ENCODE results near the gene MAMLD1.

- TF ChIP-seq ZFP3 (CRISPR knock-in tag; IDR thresholded peaks at IDR 0.05) (no peak), RARB (CRISPR knock-in tag; IDR thresholded peaks at IDR 0.05) (no peak), POU6F1 (CRISPR knock-in tag; IDR thresholded peaks at IDR 0.05; ENCODE audit: borderline replicate concordance, low read depth) (no peak), PATZ1 (CRISPR knock-in tag; IDR thresholded peaks at IDR 0.05; ENCODE audit: borderline replicate concordance) (no peak), ZFP30 (CRISPR knock-in tag; IDR thresholded peaks at IDR 0.05) (no peak), ZNF8 (CRISPR knock-in tag; IDR thresholded peaks at IDR 0.05) (no peak), TCF4 (CRISPR knock-in tag; IDR thresholded peaks at IDR 0.05; ENCODE audit: borderline replicate concordance) (no peak), CREB5 (CRISPR knock-in tag; IDR thresholded peaks at IDR 0.05; ENCODE audit: low read depth) (no peak), OSR1 (CRISPR knock-in tag; IDR thresholded peaks at IDR 0.05) (no peak), GLIS3 (CRISPR knock-in tag; IDR thresholded peaks at IDR 0.05) (no peak)
- TF ChIP-seq, protein P1, sequence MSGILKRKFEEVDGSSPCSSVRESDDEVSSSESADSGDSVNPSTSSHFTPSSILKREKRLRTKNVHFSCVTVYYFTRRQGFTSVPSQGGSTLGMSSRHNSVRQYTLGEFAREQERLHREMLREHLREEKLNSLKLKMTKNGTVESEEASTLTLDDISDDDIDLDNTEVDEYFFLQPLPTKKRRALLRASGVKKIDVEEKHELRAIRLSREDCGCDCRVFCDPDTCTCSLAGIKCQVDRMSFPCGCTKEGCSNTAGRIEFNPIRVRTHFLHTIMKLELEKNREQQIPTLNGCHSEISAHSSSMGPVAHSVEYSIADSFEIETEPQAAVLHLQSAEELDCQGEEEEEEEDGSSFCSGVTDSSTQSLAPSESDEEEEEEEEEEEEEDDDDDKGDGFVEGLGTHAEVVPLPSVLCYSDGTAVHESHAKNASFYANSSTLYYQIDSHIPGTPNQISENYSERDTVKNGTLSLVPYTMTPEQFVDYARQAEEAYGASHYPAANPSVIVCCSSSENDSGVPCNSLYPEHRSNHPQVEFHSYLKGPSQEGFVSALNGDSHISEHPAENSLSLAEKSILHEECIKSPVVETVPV (CRISPR knock-in tag; IDR thresholded peaks at IDR 0.05): no peak
Observed at GRCh38 chrX:150542846-150543229, 179.7 kb downstream of the MAMLD1 start.
